IMR-90 (cell line): ENCODE results near the gene PROZ. TPM values are rescaled to one million over a fixed set of nuclear protein-coding genes. Genes with fewer than 3 reads are reported as not detected.

Experiments used
- ATAC-seq: fragments of 200-7000 bp; cut with Tn5 transposase; 2 replicates; pipeline ENCODE4 v1.9.1; 2020; ENCODE audit warnings: low read depth, mild to moderate bottlenecking, moderate library complexity
- BruUV-seq: library from RNA; stranded (reverse); fragments of 400-500 nt; replicated peaks from 2 replicates; lab custom pipeline; 2021; lab: Mats Ljungman, UMichigan
- CTCF ChIA-PET: fragments of 300-600 bp; formaldehyde crosslinking; extraction: SDS; loops from one replicate; lab custom pipeline; 2021; ENCODE audit warnings: antibody characterized with exemption; lab: Yijun Ruan, JAX
- POLR2A ChIA-PET: fragments of 300-600 bp; sonication (Branson Sonifier 250); formaldehyde crosslinking; loops from one replicate; lab custom pipeline; 2022; ENCODE audit warnings: antibody characterized with exemption; ENCODE audit not compliant: unreplicated experiment; lab: Charles Lee
- DNase-seq: peaks from one replicate; pipeline ENCODE4 v3.0.0; 2013
- H2AFZ ChIP-seq: replicated peaks from 2 replicates; pipeline ENCODE3; 2013; ENCODE audit warnings: low read length, mild to moderate bottlenecking; ENCODE audit not compliant: poor library complexity
- H2AK5ac ChIP-seq: 2 replicates; pipeline ENCODE4 v1.6.1; 2013; ENCODE audit warnings: low read depth, low read length, inconsistent platforms
- H2AK9ac ChIP-seq: replicated peaks from 2 replicates; pipeline ENCODE3; 2013; ENCODE audit warnings: mild to moderate bottlenecking, low read depth, low read length, moderate library complexity; ENCODE audit not compliant: poor library complexity
- H2BK120ac ChIP-seq: 2 replicates; pipeline ENCODE4 v1.6.1; 2013; ENCODE audit warnings: low read depth, low read length, inconsistent platforms
- H2BK15ac ChIP-seq: 3 replicates; pipeline ENCODE4 v1.6.1; 2013; ENCODE audit warnings: low read depth, low read length, inconsistent platforms
- H2BK20ac ChIP-seq: 2 replicates; pipeline ENCODE4 v1.6.1; 2013; ENCODE audit warnings: low read depth, mild to moderate bottlenecking, inconsistent platforms, low read length, moderate library complexity
- H2BK5ac ChIP-seq: 2 replicates; pipeline ENCODE4 v1.6.1; 2013; ENCODE audit warnings: mild to moderate bottlenecking, low read depth, low read length, inconsistent platforms; ENCODE audit not compliant: poor library complexity, severe bottlenecking
- H3K14ac ChIP-seq: replicated peaks from 2 replicates; pipeline ENCODE4 v1.6.1; 2013; ENCODE audit warnings: low read depth, low read length, inconsistent platforms
- H3K18ac ChIP-seq: 2 replicates; pipeline ENCODE4 v1.6.1; 2013; ENCODE audit warnings: low read depth, low read length, control low read depth
- H3K23ac ChIP-seq: 2 replicates; pipeline ENCODE4 v1.6.1; 2013; ENCODE audit warnings: low read depth, low read length, inconsistent platforms
- H3K27ac ChIP-seq: 2 replicates; pipeline ENCODE4 v1.5.1; 2013; ENCODE audit warnings: mild to moderate bottlenecking, control low read depth, low read length; ENCODE audit not compliant: insufficient read depth
- H3K27me3 ChIP-seq: 2 replicates; pipeline ENCODE4 v1.6.1; 2013; ENCODE audit warnings: low read length; ENCODE audit not compliant: control insufficient read depth, insufficient read depth
- H3K36me3 ChIP-seq: 2 replicates; pipeline ENCODE4 v1.6.1; 2013; ENCODE audit warnings: low read length, mixed read lengths; ENCODE audit not compliant: control insufficient read depth, insufficient read depth
- H3K4ac ChIP-seq: 2 replicates; pipeline ENCODE4 v1.6.1; 2013; ENCODE audit warnings: low read depth, low read length, inconsistent platforms
- H3K4me1 ChIP-seq: 2 replicates; pipeline ENCODE4 v1.6.1; 2013; ENCODE audit warnings: low read length, mixed read lengths; ENCODE audit not compliant: control insufficient read depth, insufficient read depth
- H3K4me2 ChIP-seq: 2 replicates; pipeline ENCODE4 v1.6.1; 2013; ENCODE audit warnings: low read depth, mild to moderate bottlenecking, control low read depth, low read length, moderate library complexity
- H3K4me3 ChIP-seq: 2 replicates; pipeline ENCODE4 v1.5.1; 2013; ENCODE audit warnings: low read depth, mild to moderate bottlenecking, control low read depth, low read length, moderate library complexity; ENCODE audit not compliant: insufficient read depth
- H3K56ac ChIP-seq: 2 replicates; pipeline ENCODE4 v1.6.1; 2013; ENCODE audit warnings: low read length, inconsistent platforms; ENCODE audit not compliant: insufficient read depth; ENCODE audit errors: extremely low read depth
- H3K79me1 ChIP-seq, 2 experiments: 2 replicates each; pipeline ENCODE4 v1.6.1; 2013; ENCODE audit warnings: low read length in 2 of 2, inconsistent platforms in 1 of 2, low read depth in 1 of 2
- H3K9ac ChIP-seq: 2 replicates; pipeline ENCODE4 v1.6.1; 2013; ENCODE audit warnings: low read depth, low read length, control low read depth
- H3K9me1 ChIP-seq: 2 replicates; pipeline ENCODE4 v1.6.1; 2013; ENCODE audit warnings: low read length, inconsistent platforms; ENCODE audit not compliant: insufficient read depth
- H3K9me3 ChIP-seq: 2 replicates; pipeline ENCODE4 v1.6.1; 2013; ENCODE audit warnings: low read length; ENCODE audit not compliant: control insufficient read depth, insufficient read depth
- H4K20me1 ChIP-seq: 2 replicates; pipeline ENCODE4 v1.6.1; 2013; ENCODE audit warnings: low read length, inconsistent platforms; ENCODE audit not compliant: insufficient read depth
- H4K5ac ChIP-seq: 2 replicates; pipeline ENCODE4 v1.6.1; 2013; ENCODE audit warnings: mild to moderate bottlenecking, low read depth, low read length, control low read depth
- H4K8ac ChIP-seq, 2 experiments: 2 replicates each; pipeline ENCODE4 v1.6.1; 2013; ENCODE audit warnings: low read depth in 2 of 2, low read length in 2 of 2, control low read depth in 1 of 2, inconsistent platforms in 1 of 2
- H4K91ac ChIP-seq: 2 replicates; pipeline ENCODE4 v1.6.1; 2013; ENCODE audit warnings: low read depth, low read length, inconsistent platforms; ENCODE audit not compliant: insufficient read depth
- ELK1 ChIP-seq: fragments of 150-350 bp; IDR thresholded peaks from 2 replicates; pipeline ENCODE4 v1.6.1; 2016; ENCODE audit warnings: low read depth, mild to moderate bottlenecking, low read length, moderate library complexity, borderline replicate concordance
- WGBS, 2 experiments: methylation state at CpG; one replicate each; pipeline versions ENCODE4 v1.1.5 to v1.1.7; 2013; ENCODE audit warnings: missing lambda C conversion rate in 2 of 2; ENCODE audit not compliant: insufficient read length in 1 of 2; ENCODE audit errors: extremely low coverage in 2 of 2; 5-methylcytosine and 5-hydroxymethylcytosine counted together
- dilution Hi-C: fragments of 300-500 bp; cut with HindIII; formaldehyde crosslinking; loops from one replicate; pipeline ENCODE4 v1.14.3; 2018; ENCODE audit warnings: low sequenced_read_pairs; ENCODE audit not compliant: unreplicated experiment
- in situ Hi-C: fragments of 300-500 bp; cut with MboI; formaldehyde crosslinking; loops from 3 replicates; pipeline ENCODE4 v1.14.3; 2019; ENCODE audit warnings: low sequenced_read_pairs, inconsistent platforms, mixed read lengths
- intact Hi-C: fragments of 100-400 bp; cut with micrococcal nuclease; formaldehyde crosslinking; loops from 2 replicates; pipeline ENCODE4 v1.10.0; 2022
- polyA plus RNA-seq, 3 experiments: library from polyadenylated mRNA; depleted of rRNA; stranded (reverse); fragments of >200 nt; gene quantifications; 2 replicates each; pipeline ENCODE4 v1.2.3, GENCODE V29; 2012; ENCODE audit warnings: low replicate concordance in 1 of 3
- total RNA-seq: library from RNA; depleted of rRNA; stranded (reverse); fragments of >200 nt; gene quantifications from 2 replicates; pipeline ENCODE4 v1.2.3, GENCODE V29; 2012

The PROZ gene
- total and polyA plus RNA-seq, 2 of the 4 experiments (the other 2 are of a cell fraction), result not detected

DNA sequence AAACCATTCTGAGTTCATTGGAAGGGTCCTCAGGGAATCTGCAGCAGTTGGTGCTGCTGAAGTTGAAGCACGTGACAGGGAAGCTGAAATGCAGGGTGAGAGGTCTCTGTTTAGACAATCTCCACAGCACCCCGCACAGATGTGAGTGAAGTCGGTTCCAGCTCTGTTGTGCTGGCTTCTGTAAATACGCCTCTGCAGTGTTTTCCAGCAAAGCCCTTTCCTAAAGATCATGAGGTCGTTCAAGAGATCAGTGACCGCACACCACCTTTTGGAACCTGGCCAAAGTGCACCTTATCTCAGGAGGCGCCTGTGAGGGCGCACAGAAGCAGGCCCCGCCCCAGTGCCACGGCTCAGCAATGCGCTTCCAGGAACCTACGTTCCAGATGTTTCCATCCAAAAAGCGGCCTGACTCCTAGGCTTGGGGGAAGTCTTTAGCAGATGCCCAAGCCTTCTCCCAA is 61.7 kb downstream of the PROZ start:
- peaks cover 48% of the 10 kb centered on the region for H3K36me3 ChIP-seq

More for the DNA sequence above, 61.7 kb downstream of the PROZ start:
- DNase-seq (no peak), ATAC-seq (no peak)
- no peak overlapping the region for H3K27ac ChIP-seq
- H2AFZ ChIP-seq, result no peak overlapping the region
- no peak overlapping the region for H3K4me2 ChIP-seq
- no peak overlapping the region for H4K91ac ChIP-seq
- no peak overlapping the region for H2BK5ac ChIP-seq
- no peaks in the 10 kb centered on the region for H3K9me3 ChIP-seq
- H3K9me1 ChIP-seq, result peaks cover 53% of the 10 kb centered on the region
- H3K4me1 ChIP-seq, result peaks cover 21% of the 10 kb centered on the region
- H3K18ac ChIP-seq, result no peak overlapping the region
- no peak overlapping the region for H3K9ac ChIP-seq
- no peak overlapping the region for H3K14ac ChIP-seq
- H3K4me3 ChIP-seq, result no peak overlapping the region
- no peak overlapping the region for H2BK20ac ChIP-seq
- WGBS, 2 experiments, result 87% methylated on average over 13 of the region's 13 CpGs; no CpG with 5 or more reads in 1 of the 2 experiments
- no peak overlapping the region for H2AK9ac ChIP-seq
- no peak overlapping the region for H2BK15ac ChIP-seq
- peaks cover 91% of the 10 kb centered on the region for H4K20me1 ChIP-seq
- no peak overlapping the region for H3K56ac ChIP-seq
- H4K8ac ChIP-seq, result peak overlapping the region in 1 of 2 experiments; percentile 28; a peak in 1 of 4 replicates
- BruUV-seq, result no TSS peak
- in situ Hi-C loops, result no loop called here
- intact Hi-C loops, result no loop called here
- no peaks in the 10 kb centered on the region for H3K27me3 ChIP-seq
- POLR2A ChIA-PET, result no interaction called here
- peak overlapping the region; percentile 38; the same call in 1 of the 2 replicates for H3K23ac ChIP-seq
- H2BK120ac ChIP-seq, result no peak overlapping the region
- CTCF ChIA-PET, result no interaction called here
- peaks cover 27 to 80% of the 10 kb centered on the region in 2 experiments for H3K79me1 ChIP-seq
- dilution Hi-C loops, result no loop called here
- no peak overlapping the region for H2AK5ac ChIP-seq
- H3K4ac ChIP-seq, result no peak overlapping the region
- H4K5ac ChIP-seq, result no peak overlapping the region
- TF ChIP-seq ELK1, result no peak
